ENCODE measurements around the gene UBAP2.
"Not testable (repeated sequence)": the region's sequence is repeated elsewhere in the genome, so short reads cannot be mapped to it uniquely, and the experiment has no call there.

The UBAP2 gene

GRCh38 chr9:33964086-33964768 is 84.5 kb downstream of the UBAP2 start:
- no peak for DNase-seq

- DNase-seq = not testable (repeated sequence)
These were observed 86.2 kb downstream of the UBAP2 start for GRCh38 chr9:33962468-33962867.

GRCh38 chr9:33959725-33960124 is 89.0 kb downstream of the UBAP2 start:
- no peak for DNase-seq

GRCh38 chr9:33956544-33956943 is 92.1 kb downstream of the UBAP2 start:
- DNase-seq = no peak

GRCh38 chr9:33952066-33952465 is 96.6 kb downstream of the UBAP2 start:
- no peak for DNase-seq

GRCh38 chr9:33950371-33950770 is 98.3 kb downstream of the UBAP2 start:
- DNase-seq = no peak

- no peak for DNase-seq
These were observed 101.7 kb downstream of the UBAP2 start for GRCh38 chr9:33946779-33947535.

- no peak for DNase-seq
These were observed 105.3 kb downstream of the UBAP2 start for GRCh38 chr9:33943389-33943788.

- DNase-seq = no peak
These were observed 106.1 kb downstream of the UBAP2 start for GRCh38 chr9:33942471-33943083.

GRCh38 chr9:33939924-33940874 is 108.5 kb downstream of the UBAP2 start:
- no peak for DNase-seq

GRCh38 chr9:33934188-33934878 is 114.4 kb downstream of the UBAP2 start:
- no peak for DNase-seq

GRCh38 chr9:33932078-33932807 is 116.4 kb downstream of the UBAP2 start:
- DNase-seq = no peak

- DNase-seq = no peak
These were observed 117.4 kb downstream of the UBAP2 start for GRCh38 chr9:33931326-33931725.

- no peak for DNase-seq
These were observed 121.0 kb downstream of the UBAP2 start for GRCh38 chr9:33927694-33928093.

GRCh38 chr9:33926746-33927485 is 121.8 kb downstream of the UBAP2 start:
- no peak for DNase-seq

GRCh38 chr9:33924978-33925797 is 123.5 kb downstream of the UBAP2 start:
- no peak for DNase-seq

GRCh38 chr9:33923998-33924701 is 124.5 kb downstream of the UBAP2 start:
- no peak for DNase-seq

- DNase-seq = no peak
These were observed 125.6 kb downstream of the UBAP2 start for GRCh38 chr9:33923079-33923478.
